ENCODE measurements around the gene CDH4. TPM values are rescaled to one million over a fixed set of nuclear protein-coding genes. Genes with fewer than 3 reads are reported as not detected.
"Not testable (repeated sequence)": the region's sequence is repeated elsewhere in the genome, so short reads cannot be mapped to it uniquely, and the experiment has no call there.

The CDH4 gene
- total and polyA plus RNA-seq, 2 of the 8 experiments (the other 6 are each of a cell fraction or from before 2014, with no cell fraction given): 4.3 to 7.9 TPM

GRCh38 chr20:61406773-61407172 lies 154.7 kb downstream of the CDH4 start:
- H3K27me3 ChIP-seq (replicated peaks in 1 of 4; ENCODE audit: control insufficient read depth in 3 of 4, extremely low read depth in 1 of 4, insufficient read depth in 3 of 4, low read length in 3 of 4): peaks cover 0 to 19% (median 4%) of the 10 kb centered on the region in 4 experiments; a peak in 4 of 7 replicates
- H3K4me1 ChIP-seq (replicated peaks in 1 of 4; ENCODE audit: control insufficient read depth in 3 of 4, insufficient read depth in 4 of 4, low read length in 3 of 4); POLR2A ChIA-PET (ENCODE audit: partially characterized antibody); H3K18ac ChIP-seq (ENCODE audit: extremely low read depth, low read length); H3K4me2 ChIP-seq (ENCODE audit: insufficient read depth in 1 of 2, low read depth in 2 of 2, low read length in 2 of 2); H3K56ac ChIP-seq (replicated peaks; ENCODE audit: insufficient read length, low read depth, low read length); H4K5ac ChIP-seq (ENCODE audit: insufficient read length, low read depth, low read length); H2BK15ac ChIP-seq (ENCODE audit: low read length); DNase-seq (ENCODE audit: low read depth in 1 of 2, low spot score in 2 of 2); CTCF ChIA-PET (ENCODE audit: partially characterized antibody); H2BK12ac ChIP-seq (ENCODE audit: low read depth, low read length); H3K9ac ChIP-seq (replicated peaks in 1 of 4; ENCODE audit: extremely low read depth in 1 of 4, low read depth in 3 of 4, low read length in 3 of 4); H2BK20ac ChIP-seq (ENCODE audit: low read length); H3K79me2 ChIP-seq (ENCODE audit: control insufficient read depth in 1 of 2, insufficient read depth in 2 of 2, low read length in 2 of 2); H2BK5ac ChIP-seq (ENCODE audit: low read depth, low read length); H4K8ac ChIP-seq (ENCODE audit: extremely low read depth, insufficient read depth, low read length); H2AFZ ChIP-seq (ENCODE audit: low read length); H2AK5ac ChIP-seq (ENCODE audit: low read depth, low read length); H3K14ac ChIP-seq (ENCODE audit: insufficient read length); H4K91ac ChIP-seq (replicated peaks; ENCODE audit: insufficient read length, low read length); H3K4ac ChIP-seq (replicated peaks; ENCODE audit: insufficient read length, low read depth, low read length); H2BK120ac ChIP-seq (replicated peaks; ENCODE audit: low read depth, low read length); FAIRE-seq; H3K23me2 ChIP-seq (ENCODE audit: low read depth, low read length); H3K27ac ChIP-seq (ENCODE audit: low read depth, low read length); H4K20me1 ChIP-seq (replicated peaks in 1 of 2; ENCODE audit: control insufficient read depth in 1 of 2, insufficient read depth in 2 of 2, low read length in 2 of 2); H3K9me3 ChIP-seq (ENCODE audit: insufficient read depth in 2 of 2, low read depth in 1 of 2, low read length in 1 of 2); H3K4me3 ChIP-seq (ENCODE audit: extremely low read depth in 1 of 4, insufficient read depth in 2 of 4, low read depth in 3 of 4, low read length in 4 of 4); H3K23ac ChIP-seq (ENCODE audit: insufficient read length); H3K79me1 ChIP-seq (ENCODE audit: low read depth, low read length); H3K36me3 ChIP-seq (ENCODE audit: control insufficient read depth in 2 of 4, insufficient read depth in 4 of 4, low read length in 3 of 4): not testable (repeated sequence)
- WGBS, 2 experiments (ENCODE audit: extremely low coverage in 1 of 2, insufficient coverage in 1 of 2, insufficient read length in 1 of 2, insufficient replicate concordance in 2 of 2, low coverage in 1 of 2, low lambda C conversion rate in 2 of 2, missing lambda C conversion rate in 1 of 2): 91% methylated on average over 6 of the region's 8 CpGs; no CpG with 5 or more reads in 1 of the 2 experiments

All from H1 (cell line).